NCI-H1694 treated with DMSO at 0.1 percent for 48 hours (cell line): ENCODE data around the gene CNTNAP2.
"Not testable (repeated sequence)": the region's sequence is repeated elsewhere in the genome, so short reads cannot be mapped to it uniquely, and the experiment has no call there.

Experiments used
- DNase-seq: peaks from one replicate; lab custom pipeline; 2025; lab: John Stamatoyannopoulos, UW

CNTNAP2 gene

DNA sequence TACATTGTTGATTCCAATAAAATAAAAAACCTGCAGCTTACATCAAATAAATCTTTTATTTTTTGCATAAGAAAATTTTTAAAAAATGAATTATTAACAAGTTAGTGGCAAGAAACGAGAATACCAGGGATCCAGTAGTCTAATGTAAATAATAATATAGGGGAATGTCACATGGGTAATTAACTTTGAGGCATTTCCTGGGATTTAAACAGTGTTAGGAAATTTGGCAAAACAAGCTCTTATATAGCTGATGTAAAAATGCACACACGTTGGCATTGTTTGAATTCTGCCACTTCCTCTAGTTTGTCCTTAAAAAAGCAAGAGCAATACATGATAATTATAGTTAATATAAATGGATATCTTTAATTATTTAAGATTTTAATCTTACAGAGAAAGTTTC is 768.6 kb downstream of the CNTNAP2 start:
- DNase-seq, result no peak

DNA sequence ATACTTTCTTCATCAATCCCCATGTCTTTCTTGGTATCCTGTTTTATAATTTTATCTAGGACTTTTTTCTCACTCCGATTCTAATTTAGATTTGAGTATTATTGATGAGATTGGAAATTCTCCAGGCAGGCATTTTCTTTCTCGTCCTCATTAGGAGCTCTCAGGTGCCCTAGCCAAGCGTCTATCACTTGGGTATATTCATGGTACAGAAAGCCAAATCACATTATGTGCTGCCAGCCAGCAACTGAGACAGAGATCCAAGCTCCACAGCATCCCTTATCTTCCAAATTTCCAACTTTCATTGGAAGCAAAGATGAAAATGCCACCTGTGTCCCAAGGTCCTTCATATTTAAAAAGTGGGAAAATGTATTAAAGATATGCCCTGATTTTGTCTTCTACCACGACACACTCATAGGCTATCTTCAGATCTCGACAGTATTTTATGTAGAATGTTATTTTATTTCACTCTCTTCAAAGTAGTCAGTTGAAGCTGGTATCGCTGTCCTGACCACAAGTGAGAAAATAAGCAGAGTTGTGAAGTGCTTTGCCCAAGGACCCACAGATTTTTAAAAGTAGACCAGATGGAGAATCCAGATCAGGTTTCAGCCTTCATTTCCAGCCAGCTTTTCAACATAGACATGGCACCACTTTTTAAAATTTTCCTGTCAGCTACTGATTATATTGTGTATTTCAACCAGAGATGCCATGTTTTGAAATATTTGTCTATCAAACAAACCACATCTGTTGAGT is 773.4 kb downstream of the CNTNAP2 start:
- peak; percentile 27 for DNase-seq

GRCh38 chr7:146892151-146892550 is 775.5 kb downstream of the CNTNAP2 start:
- no peak for DNase-seq

GRCh38 chr7:146894927-146895326 is 778.3 kb downstream of the CNTNAP2 start:
- no peak for DNase-seq

- no peak for DNase-seq
Observed at GRCh38 chr7:146902266-146902665, 785.7 kb downstream of the CNTNAP2 start.

- no peak for DNase-seq
Observed at GRCh38 chr7:146902728-146903127, 786.1 kb downstream of the CNTNAP2 start.

DNA sequence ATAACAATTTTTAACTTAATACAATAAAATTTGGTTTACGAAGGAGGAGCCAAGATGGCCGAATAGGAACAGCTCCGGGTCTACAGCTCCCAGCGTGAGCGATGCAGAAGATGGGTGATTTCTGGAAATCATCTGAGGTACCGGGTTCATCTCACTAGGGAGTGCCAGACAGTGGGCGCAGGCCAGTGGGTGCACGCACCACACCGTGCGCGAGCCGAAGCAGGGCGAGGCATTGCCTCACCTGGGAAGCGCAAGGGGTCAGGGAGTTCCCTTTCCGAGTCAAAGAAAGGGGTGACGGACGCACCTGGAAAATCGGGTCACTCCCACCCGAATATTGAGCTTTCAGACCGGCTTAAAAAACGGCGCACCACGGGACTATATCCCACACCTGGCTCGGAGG is 789.1 kb downstream of the CNTNAP2 start:
- DNase-seq, result not testable (repeated sequence)

- DNase-seq, result no peak
Observed at GRCh38 chr7:146922782-146923181, 806.2 kb downstream of the CNTNAP2 start.

GRCh38 chr7:146926841-146927240 is 810.2 kb downstream of the CNTNAP2 start:
- no peak for DNase-seq

DNA sequence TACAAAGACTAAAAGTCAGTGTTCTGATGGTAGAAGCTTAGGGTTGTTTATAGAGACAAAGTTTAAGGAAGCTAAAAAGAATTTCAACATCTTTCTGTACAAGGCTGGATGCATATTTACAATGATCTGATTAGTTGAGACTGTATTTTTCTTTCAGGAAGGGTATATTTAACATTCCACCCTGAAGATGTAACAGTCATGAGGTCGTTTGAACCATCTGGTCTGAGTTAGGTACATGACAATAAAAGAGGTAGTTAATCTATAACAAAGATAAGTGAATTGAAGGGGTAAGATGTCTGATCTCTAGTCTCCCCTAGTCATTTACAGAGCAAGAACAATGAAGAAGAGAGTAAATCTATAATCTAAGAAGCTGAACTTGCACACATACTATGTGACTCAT is 821.2 kb downstream of the CNTNAP2 start:
- DNase-seq, result no peak

DNA sequence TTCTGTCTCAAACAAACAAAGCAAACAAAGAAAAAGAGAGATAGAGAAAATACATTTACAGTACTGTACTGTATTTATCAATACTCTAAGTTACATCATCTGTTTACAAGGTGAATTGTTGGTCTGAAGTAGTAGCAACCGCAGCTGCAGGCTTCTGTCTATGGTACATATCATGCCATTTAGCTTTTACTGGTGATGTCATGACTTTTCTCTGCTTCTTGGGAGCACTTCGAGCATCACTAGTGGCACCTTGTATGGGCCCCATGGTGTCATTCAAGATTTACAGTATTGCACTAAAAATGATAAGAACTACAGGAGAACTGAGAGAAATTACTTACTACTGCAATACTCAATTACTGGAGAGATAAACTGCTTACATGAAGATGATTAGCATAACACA is 826.9 kb downstream of the CNTNAP2 start:
- DNase-seq, result no peak

- DNase-seq, result no peak
Observed at GRCh38 chr7:146948703-146949102, 832.1 kb downstream of the CNTNAP2 start.

DNA sequence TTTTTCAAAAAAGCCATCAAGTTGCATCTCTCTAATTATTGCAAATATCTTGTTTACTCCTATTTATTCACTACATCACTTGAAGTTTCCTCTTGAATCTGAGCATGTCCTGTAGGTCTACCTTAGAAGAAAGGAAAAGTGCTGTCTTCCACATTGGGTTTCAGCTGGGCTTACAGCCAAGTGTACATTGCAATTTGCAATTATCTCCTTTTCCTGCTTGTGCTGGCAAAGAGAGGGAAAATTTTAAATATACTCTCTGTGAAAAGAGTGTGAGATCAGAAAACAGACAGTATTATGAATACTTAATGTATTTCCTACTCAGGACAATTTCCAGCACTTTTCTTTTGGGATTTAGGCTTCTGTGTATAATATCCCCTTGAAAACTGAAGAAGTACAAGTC is 839.7 kb downstream of the CNTNAP2 start:
- peak; percentile 22 for DNase-seq

DNA sequence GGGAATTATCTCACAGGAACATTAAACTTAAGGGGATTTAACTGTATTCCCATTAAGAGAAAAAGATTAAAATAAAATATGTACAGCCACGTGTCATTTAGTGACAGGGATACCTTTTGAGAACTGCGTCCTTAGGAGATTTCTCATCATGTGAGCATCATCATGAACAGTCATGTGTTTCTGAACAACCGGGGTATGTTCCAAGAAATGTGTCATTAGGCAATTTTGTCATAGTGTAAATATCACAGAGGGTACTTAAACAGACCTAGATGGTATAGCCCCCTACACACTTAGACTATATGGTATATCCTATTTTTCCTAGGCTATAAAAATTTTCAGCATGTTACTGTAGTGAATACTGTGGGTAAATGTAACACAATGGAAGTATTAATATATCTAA is 840.3 kb downstream of the CNTNAP2 start:
- peak; percentile 22 for DNase-seq

- DNase-seq, result no peak
Observed at GRCh38 chr7:146960773-146961391, 844.3 kb downstream of the CNTNAP2 start.

GRCh38 chr7:146961617-146962016 is 845.0 kb downstream of the CNTNAP2 start:
- no peak for DNase-seq

DNA sequence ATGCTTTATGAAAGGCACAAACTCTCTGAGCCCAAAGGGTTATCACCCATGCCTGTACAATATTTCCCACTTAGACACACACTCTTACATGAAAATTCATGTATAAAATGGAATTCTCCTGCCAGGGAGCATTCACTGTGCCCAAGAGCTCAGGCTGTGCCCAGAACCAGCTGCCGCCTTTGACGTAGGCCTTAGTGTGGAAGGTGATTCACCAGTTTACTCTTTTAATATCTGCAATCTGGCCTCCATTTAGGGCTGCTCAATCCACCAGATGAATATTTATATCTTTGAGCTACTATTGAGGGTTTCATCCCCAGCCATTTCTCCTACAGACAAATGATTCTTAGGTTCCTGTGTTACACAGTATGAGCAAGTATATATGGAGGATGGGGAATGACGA is 849.7 kb downstream of the CNTNAP2 start:
- DNase-seq, result no peak

- DNase-seq, result peak; percentile 18
Observed at GRCh38 chr7:146982482-146982881, 865.9 kb downstream of the CNTNAP2 start.

GRCh38 chr7:146991596-146991995 is 875.0 kb downstream of the CNTNAP2 start:
- DNase-seq, result no peak

DNA sequence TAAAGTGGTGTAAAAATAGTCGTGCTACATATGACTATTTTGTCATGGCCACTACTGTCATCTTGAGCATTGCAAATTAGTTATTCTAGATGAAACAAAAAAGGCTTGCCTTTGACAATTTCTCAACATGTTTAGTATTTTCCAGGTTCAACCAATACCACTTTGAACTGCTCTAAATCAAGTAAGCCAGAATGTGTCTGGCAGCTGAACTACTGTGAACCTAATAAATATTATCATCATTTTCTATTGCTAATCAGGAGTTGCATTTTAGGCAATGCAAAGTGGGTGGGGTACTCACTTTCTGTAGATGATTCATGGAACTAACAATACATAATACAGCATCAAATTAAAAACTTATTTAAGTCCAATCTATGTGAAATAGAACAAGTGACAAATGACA is 877.2 kb downstream of the CNTNAP2 start:
- DNase-seq, result no peak

DNA sequence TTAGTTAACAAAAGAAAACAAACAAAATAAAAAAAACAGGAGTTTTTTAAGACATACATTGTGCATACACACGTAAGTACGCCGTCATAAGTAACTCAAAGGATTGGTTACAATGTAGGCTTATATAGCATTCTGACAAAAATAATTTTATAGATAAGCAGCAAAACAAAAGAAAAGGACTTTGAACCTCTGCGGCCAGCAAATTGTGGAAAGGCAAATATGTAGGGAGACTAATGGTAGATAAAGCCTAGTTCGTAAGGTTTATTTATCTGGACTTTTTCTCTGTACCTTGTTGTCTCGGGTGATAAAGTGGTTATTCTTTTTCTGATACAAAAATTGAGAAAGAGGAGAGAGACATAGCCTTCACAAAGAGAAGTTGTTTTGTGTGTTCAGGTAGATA is 891.9 kb downstream of the CNTNAP2 start:
- no peak for DNase-seq

- no peak for DNase-seq
Observed at GRCh38 chr7:147012666-147013065, 896.1 kb downstream of the CNTNAP2 start.

GRCh38 chr7:147013825-147014224 is 897.2 kb downstream of the CNTNAP2 start:
- no peak for DNase-seq
